Measurements from ENCODE around the gene ITGBL1.

GRCh38 chr13:101486708-101487437 lies 34.4 kb downstream of the ITGBL1 start:
- TF ChIP-seq, protein P1, sequence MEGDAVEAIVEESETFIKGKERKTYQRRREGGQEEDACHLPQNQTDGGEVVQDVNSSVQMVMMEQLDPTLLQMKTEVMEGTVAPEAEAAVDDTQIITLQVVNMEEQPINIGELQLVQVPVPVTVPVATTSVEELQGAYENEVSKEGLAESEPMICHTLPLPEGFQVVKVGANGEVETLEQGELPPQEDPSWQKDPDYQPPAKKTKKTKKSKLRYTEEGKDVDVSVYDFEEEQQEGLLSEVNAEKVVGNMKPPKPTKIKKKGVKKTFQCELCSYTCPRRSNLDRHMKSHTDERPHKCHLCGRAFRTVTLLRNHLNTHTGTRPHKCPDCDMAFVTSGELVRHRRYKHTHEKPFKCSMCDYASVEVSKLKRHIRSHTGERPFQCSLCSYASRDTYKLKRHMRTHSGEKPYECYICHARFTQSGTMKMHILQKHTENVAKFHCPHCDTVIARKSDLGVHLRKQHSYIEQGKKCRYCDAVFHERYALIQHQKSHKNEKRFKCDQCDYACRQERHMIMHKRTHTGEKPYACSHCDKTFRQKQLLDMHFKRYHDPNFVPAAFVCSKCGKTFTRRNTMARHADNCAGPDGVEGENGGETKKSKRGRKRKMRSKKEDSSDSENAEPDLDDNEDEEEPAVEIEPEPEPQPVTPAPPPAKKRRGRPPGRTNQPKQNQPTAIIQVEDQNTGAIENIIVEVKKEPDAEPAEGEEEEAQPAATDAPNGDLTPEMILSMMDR (IDR thresholded peaks at IDR 0.05; ENCODE audit: low read length) = no peak
- no peak for TF ChIP-seq EZH2 (IDR thresholded peaks at IDR 0.05; ENCODE audit: borderline replicate concordance, low read length)
